ENCODE measurements around the gene P2RX1.

Gene P2RX1

DNA sequence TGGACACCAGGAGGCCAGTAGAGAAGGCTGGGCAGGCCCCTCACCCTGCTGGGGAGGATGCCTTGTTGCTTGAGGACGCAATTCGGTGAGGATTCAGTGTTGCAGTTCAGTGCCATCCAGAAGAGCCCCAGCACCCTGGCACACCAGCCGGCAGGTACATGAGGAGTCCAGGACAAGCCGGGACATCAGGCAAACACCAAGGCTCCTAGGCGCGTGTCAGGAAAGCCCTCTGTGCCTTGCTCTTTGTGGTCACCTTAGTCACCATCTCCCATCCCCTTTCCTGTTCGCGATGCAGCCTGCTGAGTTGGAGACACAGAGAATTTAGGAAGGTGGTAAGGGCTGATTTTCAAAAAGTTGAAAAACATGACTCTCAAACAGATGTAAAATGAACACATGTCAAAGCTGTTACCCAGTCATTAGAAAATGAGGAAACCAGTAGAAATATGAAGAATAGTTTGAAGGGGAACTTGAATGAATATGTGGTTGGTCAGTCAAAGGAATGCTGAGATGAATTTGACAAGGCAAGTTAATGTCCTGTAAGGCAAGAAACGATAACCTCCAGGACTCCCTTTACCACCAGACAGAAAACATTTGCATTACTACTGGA lies 67.9 kb downstream of the P2RX1 start:
- no peak for DNase-seq (ENCODE audit: low read depth, low spot score)
- H3K4me3 ChIP-seq (ENCODE audit: low read depth, low read length), result no peak overlapping the region
- POLR2A ChIA-PET, result no interaction called here
- TF ChIP-seq, protein P1, sequence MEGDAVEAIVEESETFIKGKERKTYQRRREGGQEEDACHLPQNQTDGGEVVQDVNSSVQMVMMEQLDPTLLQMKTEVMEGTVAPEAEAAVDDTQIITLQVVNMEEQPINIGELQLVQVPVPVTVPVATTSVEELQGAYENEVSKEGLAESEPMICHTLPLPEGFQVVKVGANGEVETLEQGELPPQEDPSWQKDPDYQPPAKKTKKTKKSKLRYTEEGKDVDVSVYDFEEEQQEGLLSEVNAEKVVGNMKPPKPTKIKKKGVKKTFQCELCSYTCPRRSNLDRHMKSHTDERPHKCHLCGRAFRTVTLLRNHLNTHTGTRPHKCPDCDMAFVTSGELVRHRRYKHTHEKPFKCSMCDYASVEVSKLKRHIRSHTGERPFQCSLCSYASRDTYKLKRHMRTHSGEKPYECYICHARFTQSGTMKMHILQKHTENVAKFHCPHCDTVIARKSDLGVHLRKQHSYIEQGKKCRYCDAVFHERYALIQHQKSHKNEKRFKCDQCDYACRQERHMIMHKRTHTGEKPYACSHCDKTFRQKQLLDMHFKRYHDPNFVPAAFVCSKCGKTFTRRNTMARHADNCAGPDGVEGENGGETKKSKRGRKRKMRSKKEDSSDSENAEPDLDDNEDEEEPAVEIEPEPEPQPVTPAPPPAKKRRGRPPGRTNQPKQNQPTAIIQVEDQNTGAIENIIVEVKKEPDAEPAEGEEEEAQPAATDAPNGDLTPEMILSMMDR (IDR thresholded peaks at IDR 0.05; ENCODE audit: insufficient read depth, low read length, missing control alignments), result no peak
- CTCF ChIA-PET, result interaction anchor here (2.5 to 10.8 kb wide), 4 partner anchors 15 to 112 kb away, joined by 10 to 201 read pairs (median 150); no protein-coding TSS in a partner anchor

DNA sequence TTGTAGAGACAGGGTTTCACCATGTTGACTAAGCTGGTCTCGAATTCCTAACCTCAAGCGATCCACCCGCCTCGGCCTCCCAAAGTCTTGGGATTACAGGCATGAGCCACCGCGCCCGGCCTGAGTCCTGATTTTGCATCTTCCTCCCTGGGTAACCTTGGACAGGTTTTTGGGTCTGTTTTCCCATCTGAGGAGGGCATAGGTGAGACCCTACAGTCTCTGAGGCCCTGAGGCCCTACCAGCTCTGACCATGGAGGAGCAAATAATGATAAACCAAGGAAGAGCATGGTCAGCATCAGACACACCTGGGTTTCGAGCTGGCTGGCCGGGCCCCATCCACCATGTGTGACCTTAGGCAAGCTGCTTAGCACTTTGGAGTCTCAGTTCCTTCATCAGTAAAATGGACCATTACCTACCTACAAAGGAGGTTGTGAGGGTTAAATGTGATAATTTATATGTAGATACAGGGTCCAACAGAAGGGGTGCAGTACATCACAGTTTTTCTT lies 69.0 kb downstream of the P2RX1 start:
- ChIA-PET POLR2A (no interaction called here), CTCF (interaction anchor here (0.6 to 10.8 kb wide), 23 partner anchors 9 to 296 kb away, joined by 3 to 201 read pairs (median 4); partner anchors contain the start of gene CYB5D2)
- no peak overlapping the region for H3K4me3 ChIP-seq (ENCODE audit: low read depth, low read length)
- TF ChIP-seq, protein P1 (IDR thresholded peaks at IDR 0.05; ENCODE audit: insufficient read depth, low read length, missing control alignments), result no peak
- no peak for DNase-seq (ENCODE audit: low read depth, low spot score)
